ENCODE measurements around the gene FBXO47.

The FBXO47 gene

GRCh38 chr17:38892620-38893019, 74.6 kb downstream of the FBXO47 start:
- Histone ChIP-seq H3K4me1 (ENCODE audit: control insufficient read depth, insufficient read depth, low read length) (peaks cover 27% of the 10 kb centered on the region), H3K4me3 (ENCODE audit: insufficient read depth, low read depth, low read length) (no peak overlapping the region), H3K27ac (ENCODE audit: insufficient read depth, low read depth, low read length, poor library complexity, severe bottlenecking) (no peak overlapping the region), H3K36me3 (ENCODE audit: control insufficient read depth, insufficient read depth, low read length) (no peaks in the 10 kb centered on the region), H3K27me3 (ENCODE audit: control insufficient read depth, insufficient read depth, low read length, poor library complexity, severe bottlenecking) (no peaks in the 10 kb centered on the region), H3K9me3 (ENCODE audit: control insufficient read depth, low read length) (no peaks in the 10 kb centered on the region)
- WGBS, 2 experiments: 95% methylated on average over 13 of the region's 13 CpGs

- no peaks in the 10 kb centered on the region for H3K9me3 ChIP-seq (ENCODE audit: control insufficient read depth, low read length)
- H3K4me3 ChIP-seq (ENCODE audit: insufficient read depth, low read depth, low read length): no peak overlapping the region
- WGBS, 2 experiments: 92 to 98% methylated on average over 4 of the region's 4 CpGs
- peaks cover 27% of the 10 kb centered on the region for H3K4me1 ChIP-seq (ENCODE audit: control insufficient read depth, insufficient read depth, low read length)
- no peak overlapping the region for H3K27ac ChIP-seq (ENCODE audit: insufficient read depth, low read depth, low read length, poor library complexity, severe bottlenecking)
- no peaks in the 10 kb centered on the region for H3K27me3 ChIP-seq (ENCODE audit: control insufficient read depth, insufficient read depth, low read length, poor library complexity, severe bottlenecking)
- no peaks in the 10 kb centered on the region for H3K36me3 ChIP-seq (ENCODE audit: control insufficient read depth, insufficient read depth, low read length)
Observed at GRCh38 chr17:38892083-38892482, 75.1 kb downstream of the FBXO47 start.

DNA sequence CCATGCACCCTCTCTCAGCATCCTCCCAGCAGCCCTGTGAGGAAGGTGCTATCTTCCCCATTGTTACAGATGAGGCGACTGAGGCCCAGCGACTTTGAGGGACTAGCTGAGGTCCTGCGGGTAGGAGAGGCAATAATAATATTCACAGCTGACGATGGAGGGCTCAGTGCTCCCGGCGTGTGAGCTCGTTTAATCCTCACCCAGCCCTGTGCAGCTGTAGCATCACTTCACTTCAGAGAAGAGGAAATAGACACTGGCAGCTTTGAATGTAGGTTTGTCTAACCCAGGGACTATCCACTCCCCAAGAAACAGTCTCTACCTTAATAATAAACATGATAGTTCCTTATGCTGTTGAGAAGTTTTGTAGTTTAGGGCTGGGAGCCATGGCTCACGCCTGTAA, 75.8 kb downstream of the FBXO47 start:
- Histone ChIP-seq H3K27ac (ENCODE audit: insufficient read depth, low read depth, low read length, poor library complexity, severe bottlenecking) (no peak overlapping the region), H3K27me3 (ENCODE audit: control insufficient read depth, insufficient read depth, low read length, poor library complexity, severe bottlenecking) (no peaks in the 10 kb centered on the region), H3K9me3 (ENCODE audit: control insufficient read depth, low read length) (no peaks in the 10 kb centered on the region), H3K4me3 (ENCODE audit: insufficient read depth, low read depth, low read length) (no peak overlapping the region), H3K4me1 (ENCODE audit: control insufficient read depth, insufficient read depth, low read length) (peaks cover 26% of the 10 kb centered on the region), H3K36me3 (ENCODE audit: control insufficient read depth, insufficient read depth, low read length) (no peaks in the 10 kb centered on the region)
- 92 to 96% methylated on average over 8 of the region's 8 CpGs for WGBS, 2 experiments

GRCh38 chr17:38890410-38890746, 76.8 kb downstream of the FBXO47 start:
- H3K36me3 ChIP-seq (ENCODE audit: control insufficient read depth, insufficient read depth, low read length): no peaks in the 10 kb centered on the region
- no peaks in the 10 kb centered on the region for H3K27me3 ChIP-seq (ENCODE audit: control insufficient read depth, insufficient read depth, low read length, poor library complexity, severe bottlenecking)
- no peak overlapping the region for H3K27ac ChIP-seq (ENCODE audit: insufficient read depth, low read depth, low read length, poor library complexity, severe bottlenecking)
- peaks cover 25% of the 10 kb centered on the region for H3K4me1 ChIP-seq (ENCODE audit: control insufficient read depth, insufficient read depth, low read length)
- H3K9me3 ChIP-seq (ENCODE audit: control insufficient read depth, low read length): no peaks in the 10 kb centered on the region
- 91 to 94% methylated on average over 6 of the region's 8 CpGs for WGBS, 2 experiments
- no peak overlapping the region for H3K4me3 ChIP-seq (ENCODE audit: insufficient read depth, low read depth, low read length)

- H3K36me3 ChIP-seq (ENCODE audit: control insufficient read depth, insufficient read depth, low read length): no peaks in the 10 kb centered on the region
- H3K4me1 ChIP-seq (ENCODE audit: control insufficient read depth, insufficient read depth, low read length): peaks cover 30% of the 10 kb centered on the region
- no peak overlapping the region for H3K4me3 ChIP-seq (ENCODE audit: insufficient read depth, low read depth, low read length)
- H3K9me3 ChIP-seq (ENCODE audit: control insufficient read depth, low read length): no peaks in the 10 kb centered on the region
- WGBS, 2 experiments: 94% methylated on average over 12 of the region's 12 CpGs
- no peaks in the 10 kb centered on the region for H3K27me3 ChIP-seq (ENCODE audit: control insufficient read depth, insufficient read depth, low read length, poor library complexity, severe bottlenecking)
- no peak overlapping the region for H3K27ac ChIP-seq (ENCODE audit: insufficient read depth, low read depth, low read length, poor library complexity, severe bottlenecking)
Observed at GRCh38 chr17:38889745-38890409, 77.3 kb downstream of the FBXO47 start.

- no peak overlapping the region for H3K27ac ChIP-seq (ENCODE audit: insufficient read depth, low read depth, low read length, poor library complexity, severe bottlenecking)
- H3K9me3 ChIP-seq (ENCODE audit: control insufficient read depth, low read length): no peaks in the 10 kb centered on the region
- H3K4me3 ChIP-seq (ENCODE audit: insufficient read depth, low read depth, low read length): no peak overlapping the region
- no peaks in the 10 kb centered on the region for H3K27me3 ChIP-seq (ENCODE audit: control insufficient read depth, insufficient read depth, low read length, poor library complexity, severe bottlenecking)
- no peaks in the 10 kb centered on the region for H3K36me3 ChIP-seq (ENCODE audit: control insufficient read depth, insufficient read depth, low read length)
- peaks cover 39% of the 10 kb centered on the region for H3K4me1 ChIP-seq (ENCODE audit: control insufficient read depth, insufficient read depth, low read length)
- 95 to 96% methylated on average over 9 of the region's 9 CpGs for WGBS, 2 experiments
Observed at GRCh38 chr17:38888842-38889241, 78.4 kb downstream of the FBXO47 start.

- H3K9me3 ChIP-seq (ENCODE audit: control insufficient read depth, low read length): no peaks in the 10 kb centered on the region
- no peaks in the 10 kb centered on the region for H3K36me3 ChIP-seq (ENCODE audit: control insufficient read depth, insufficient read depth, low read length)
- WGBS, 2 experiments: 93 to 96% methylated on average over 8 of the region's 8 CpGs
- H3K27ac ChIP-seq (ENCODE audit: insufficient read depth, low read depth, low read length, poor library complexity, severe bottlenecking): no peak overlapping the region
- H3K27me3 ChIP-seq (ENCODE audit: control insufficient read depth, insufficient read depth, low read length, poor library complexity, severe bottlenecking): no peaks in the 10 kb centered on the region
- H3K4me3 ChIP-seq (ENCODE audit: insufficient read depth, low read depth, low read length): no peak overlapping the region
- peaks cover 52% of the 10 kb centered on the region for H3K4me1 ChIP-seq (ENCODE audit: control insufficient read depth, insufficient read depth, low read length)
Observed at GRCh38 chr17:38886643-38887010, 80.6 kb downstream of the FBXO47 start.
